ENCODE measurements around the gene XRCC4.
"Not testable (repeated sequence)": the region's sequence is repeated elsewhere in the genome, so short reads cannot be mapped to it uniquely, and the experiment has no call there.

The XRCC4 gene

GRCh38 chr5:83345423-83345822 is 268.1 kb downstream of the XRCC4 start:
- no peak for TF ChIP-seq ZFX (IDR thresholded peaks at IDR 0.05)
- TF ChIP-seq CTCF (conservative IDR thresholded peaks at IDR 0.05): no peak
- H3K27ac ChIP-seq: no peak overlapping the region

- no peak overlapping the region for H3K27ac ChIP-seq
- TF ChIP-seq ZFX (IDR thresholded peaks at IDR 0.05): no peak
- TF ChIP-seq CTCF (conservative IDR thresholded peaks at IDR 0.05): no peak
Measured at GRCh38 chr5:83348281-83348780, 271.0 kb downstream of the XRCC4 start.

GRCh38 chr5:83353231-83353630 is 275.9 kb downstream of the XRCC4 start:
- no peak for TF ChIP-seq CTCF (conservative IDR thresholded peaks at IDR 0.05)
- TF ChIP-seq ZFX (IDR thresholded peaks at IDR 0.05): no peak
- no peak overlapping the region for H3K27ac ChIP-seq

- no peak overlapping the region for H3K27ac ChIP-seq
Measured at GRCh38 chr5:83353774-83354173, 276.4 kb downstream of the XRCC4 start.

GRCh38 chr5:83354958-83355357 is 277.6 kb downstream of the XRCC4 start:
- TF ChIP-seq ZFX (IDR thresholded peaks at IDR 0.05) (no peak), CTCF (conservative IDR thresholded peaks at IDR 0.05) (no peak)
- H3K27ac ChIP-seq: no peak overlapping the region

More at GRCh38 chr5:83353774-83354173, 276.4 kb downstream of the XRCC4 start:
- no peak for TF ChIP-seq ZFX (IDR thresholded peaks at IDR 0.05)
- no peak for TF ChIP-seq CTCF (conservative IDR thresholded peaks at IDR 0.05)

- not testable (repeated sequence) for H3K27ac ChIP-seq
Measured at GRCh38 chr5:83355482-83356014, 278.2 kb downstream of the XRCC4 start.

- TF ChIP-seq ZFX (IDR thresholded peaks at IDR 0.05) (no peak), CTCF (conservative IDR thresholded peaks at IDR 0.05) (no peak)
- H3K27ac ChIP-seq: no peak overlapping the region
Measured at GRCh38 chr5:83357621-83358231, 280.4 kb downstream of the XRCC4 start.

GRCh38 chr5:83360573-83360972 is 283.2 kb downstream of the XRCC4 start:
- TF ChIP-seq ZFX (IDR thresholded peaks at IDR 0.05): no peak
- TF ChIP-seq CTCF (conservative IDR thresholded peaks at IDR 0.05): no peak
- H3K27ac ChIP-seq: no peak overlapping the region
